Neural cell (in vitro differentiated cells): ENCODE results near the gene SMIM31.

Experiments used
- CTCF ChIP-seq: fragments of 450-650 bp; IDR thresholded peaks from 2 replicates; pipeline ENCODE4 v1.5.1; 2014; ENCODE audit warnings: antibody characterized with exemption, mild to moderate bottlenecking, moderate library complexity; ENCODE audit not compliant: poor library complexity, severe bottlenecking
- TAF1 ChIP-seq: IDR thresholded peaks from 2 replicates; pipeline ENCODE4 v1.6.1; 2012; ENCODE audit warnings: low read depth

- TF ChIP-seq CTCF (no peak), TAF1 (no peak)
Observed at GRCh38 chr4:164847967-164848649, 94.2 kb downstream of the SMIM31 start.
